ENCODE data around the gene EHD3.
"Not testable (repeated sequence)": the region's sequence is repeated elsewhere in the genome, so short reads cannot be mapped to it uniquely, and the experiment has no call there.

EHD3 gene

DNA sequence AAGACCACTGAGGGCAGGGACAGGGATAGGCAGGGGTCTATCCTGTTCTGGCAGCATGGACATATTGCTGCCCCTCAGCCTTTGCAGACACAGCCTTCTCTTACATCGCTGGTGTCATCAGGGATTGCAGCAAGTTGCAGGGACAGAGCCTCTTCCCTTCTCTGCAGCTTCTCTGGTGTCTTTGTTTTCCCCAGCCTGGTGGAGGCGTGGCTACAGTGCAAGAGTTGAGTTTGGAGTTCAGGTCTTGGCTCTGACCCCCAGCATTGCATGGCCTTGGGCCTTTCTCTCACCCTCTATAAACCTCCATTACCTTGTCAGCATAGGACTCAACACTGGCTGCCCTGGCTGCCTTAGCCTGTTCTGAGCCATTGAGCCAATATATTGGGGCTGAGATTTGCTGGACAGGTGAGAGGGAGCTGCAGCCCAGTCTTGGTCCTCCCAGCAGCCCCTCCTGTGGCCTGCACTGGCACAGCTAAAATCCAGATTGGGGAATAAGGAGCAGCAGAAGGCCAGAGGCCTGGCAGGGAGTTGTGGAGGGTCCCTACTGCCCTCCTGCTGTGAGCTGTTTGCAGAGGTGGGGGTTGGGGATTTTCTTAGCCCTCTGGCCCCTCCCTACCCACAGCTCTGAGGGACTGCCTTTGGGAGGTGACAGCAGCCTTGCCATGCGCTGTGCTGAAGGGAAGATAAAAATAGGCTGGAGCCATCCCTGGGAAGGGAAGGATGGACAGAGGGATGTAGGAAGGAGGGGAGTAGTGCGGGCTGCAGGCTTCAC is 22.8 kb downstream of the EHD3 start:
- no peak for DNase-seq

DNA sequence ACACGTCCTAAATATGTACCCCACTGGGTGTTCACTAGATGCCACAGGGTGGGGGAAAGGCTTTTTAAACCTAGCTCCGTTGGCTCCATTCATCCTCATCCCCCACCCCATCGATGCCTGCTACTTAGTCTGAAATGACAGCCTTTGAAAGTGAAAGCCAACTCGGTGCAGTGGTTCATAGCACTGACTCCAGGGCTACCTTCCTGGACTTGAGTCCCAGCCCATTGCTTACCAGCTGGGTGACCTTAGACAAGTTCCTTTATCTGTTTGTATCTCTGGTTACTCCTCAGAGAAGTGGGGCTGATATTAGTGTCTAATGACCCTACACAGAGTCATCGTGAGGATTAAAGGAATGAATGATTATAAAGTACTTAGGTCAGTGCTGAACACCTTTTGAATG is 24.4 kb downstream of the EHD3 start:
- no peak for DNase-seq

DNA sequence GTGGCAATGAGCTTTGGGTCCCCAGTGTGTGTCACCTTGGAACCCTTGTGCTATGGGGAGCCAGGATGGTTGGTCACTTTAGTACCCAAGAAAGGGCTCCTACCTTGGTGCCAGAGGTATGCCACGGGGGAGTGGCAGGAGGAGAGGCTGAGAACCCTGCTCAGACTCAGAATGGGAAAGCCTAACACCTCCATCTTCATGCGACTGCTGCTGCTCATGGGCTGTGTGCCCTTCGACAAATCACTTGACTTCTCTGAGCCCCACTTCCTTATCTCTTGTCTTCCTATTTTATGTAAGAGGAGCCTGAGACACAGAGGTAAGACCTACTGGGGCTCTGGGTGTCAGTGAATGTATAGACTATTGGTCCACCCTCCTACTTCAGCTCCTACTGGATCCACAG is 25.1 kb downstream of the EHD3 start:
- no peak for DNase-seq

DNA sequence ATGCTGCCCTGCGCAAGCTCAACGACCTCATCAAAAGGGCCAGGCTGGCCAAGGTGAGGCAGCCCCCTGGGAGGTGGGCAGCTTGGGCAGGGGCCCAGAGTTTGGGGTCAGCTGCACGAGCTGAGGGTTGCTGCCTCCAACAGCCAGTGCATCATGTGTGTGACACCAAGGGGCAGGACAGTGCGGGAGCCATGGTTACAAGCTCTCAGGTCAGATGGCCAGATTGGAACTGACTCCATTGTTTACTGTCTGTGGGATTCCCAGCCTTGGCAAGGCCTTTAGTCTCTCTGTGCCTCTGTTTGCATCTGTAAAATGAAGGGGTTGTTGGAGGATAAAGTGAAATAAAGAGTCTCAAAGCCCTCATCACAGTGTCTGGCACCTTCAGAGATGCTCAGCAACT is 26.9 kb downstream of the EHD3 start:
- no peak for DNase-seq

GRCh38 chr2:31263636-31264190 is 29.8 kb downstream of the EHD3 start:
- DNase-seq, result no peak

- DNase-seq, result no peak
These were observed 31.3 kb downstream of the EHD3 start for GRCh38 chr2:31265234-31265633.

DNA sequence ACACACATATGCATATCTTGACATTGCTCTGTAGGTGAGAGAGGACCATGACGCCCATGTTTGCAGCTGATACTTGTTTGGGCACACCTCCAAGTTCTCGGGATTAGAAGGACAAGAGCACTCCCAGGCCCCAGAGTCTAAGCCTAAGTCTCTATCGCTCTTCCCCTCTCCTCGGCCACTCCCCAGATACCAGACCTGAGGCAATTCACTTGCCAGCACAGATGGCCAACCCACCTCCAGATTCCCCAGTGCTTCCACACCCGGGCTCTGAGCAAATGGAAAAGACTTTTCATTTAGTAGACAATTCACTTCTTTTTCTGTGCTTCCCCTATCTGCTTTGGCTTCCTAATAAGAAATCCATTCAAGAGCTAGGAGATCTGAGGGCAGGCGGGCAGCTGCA is 32.9 kb downstream of the EHD3 start:
- no peak for DNase-seq

- DNase-seq, result no peak
These were observed 33.6 kb downstream of the EHD3 start for GRCh38 chr2:31267437-31268120.

GRCh38 chr2:31268344-31268743 is 34.4 kb downstream of the EHD3 start:
- DNase-seq, result no peak

- DNase-seq, result no peak
These were observed 35.1 kb downstream of the EHD3 start for GRCh38 chr2:31269087-31269486.

DNA sequence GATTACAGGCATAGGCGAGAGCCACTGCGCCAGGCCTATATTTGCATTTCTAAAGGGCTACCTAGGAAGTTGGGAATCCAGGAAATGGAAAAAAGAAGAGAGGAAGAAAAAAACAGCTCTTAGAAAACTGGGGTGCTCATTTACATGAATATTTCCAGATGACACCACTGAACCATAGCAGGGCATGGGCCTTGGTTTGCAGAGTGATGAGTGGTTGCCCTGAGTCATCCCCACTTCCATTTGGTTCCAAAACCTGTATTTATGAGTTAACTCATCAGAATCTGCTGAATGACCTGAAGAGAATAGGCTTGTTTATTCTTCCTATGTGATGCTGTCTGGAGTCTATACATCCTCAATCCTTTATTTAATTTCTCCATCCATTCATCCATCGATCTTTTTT is 36.2 kb downstream of the EHD3 start:
- no peak for DNase-seq

- DNase-seq, result no peak
These were observed 36.9 kb downstream of the EHD3 start for GRCh38 chr2:31270822-31271231.

DNA sequence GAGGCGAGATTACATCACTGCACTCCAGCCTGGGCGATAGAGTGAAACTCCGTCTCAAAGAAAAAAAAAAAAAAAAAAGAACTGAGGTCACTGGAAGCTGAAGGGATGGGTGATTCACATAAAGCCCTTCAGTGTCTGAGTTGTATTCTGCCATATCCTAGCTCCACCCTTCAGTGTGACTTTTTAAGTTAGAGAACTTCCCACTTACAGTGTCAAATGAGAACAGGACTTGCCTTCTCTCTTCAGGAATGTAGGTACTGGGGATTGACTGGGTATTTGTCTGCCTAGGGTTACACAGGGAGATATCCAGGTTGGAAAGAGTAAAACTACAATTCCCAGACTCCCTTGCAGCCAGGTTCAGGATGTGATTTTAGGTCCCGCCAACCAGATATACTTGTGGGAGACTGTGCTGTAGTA is 37.9 kb downstream of the EHD3 start:
- DNase-seq, result no peak

DNA sequence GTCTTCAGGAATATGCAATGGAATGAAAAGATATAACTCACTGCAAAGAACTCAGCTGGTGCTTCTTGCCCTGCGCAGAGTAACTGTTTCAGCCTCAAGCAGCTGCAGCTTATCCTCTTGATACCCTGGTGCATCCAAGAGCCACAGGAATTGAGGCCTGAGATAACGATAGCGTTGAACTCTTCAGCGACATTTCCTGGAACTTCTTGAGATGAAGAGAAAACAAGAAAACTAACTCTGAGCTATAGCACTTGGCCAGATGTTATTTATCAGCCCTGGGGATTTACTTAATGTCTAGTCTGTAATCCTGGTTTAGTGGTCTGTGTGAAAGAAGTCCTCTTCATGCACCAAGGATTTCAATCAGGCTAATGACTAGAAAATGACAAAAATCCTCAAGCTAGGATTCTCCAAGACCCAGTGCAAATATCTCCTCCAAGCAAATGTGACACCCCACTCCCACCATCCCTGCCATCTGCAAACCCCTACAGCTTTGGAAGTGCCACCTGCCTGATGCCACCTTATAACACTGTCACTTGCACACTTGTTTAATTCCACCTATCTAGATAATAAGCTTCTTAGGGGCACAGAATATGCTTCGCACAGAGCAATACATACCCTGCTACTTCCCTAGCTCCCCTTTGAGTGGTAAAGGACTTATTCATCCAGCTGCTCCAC is 40.6 kb downstream of the EHD3 start:
- DNase-seq, result no peak

GRCh38 chr2:31275976-31276375 is 42.0 kb downstream of the EHD3 start:
- DNase-seq, result no peak

GRCh38 chr2:31277621-31278020 is 43.7 kb downstream of the EHD3 start:
- no peak for DNase-seq

DNA sequence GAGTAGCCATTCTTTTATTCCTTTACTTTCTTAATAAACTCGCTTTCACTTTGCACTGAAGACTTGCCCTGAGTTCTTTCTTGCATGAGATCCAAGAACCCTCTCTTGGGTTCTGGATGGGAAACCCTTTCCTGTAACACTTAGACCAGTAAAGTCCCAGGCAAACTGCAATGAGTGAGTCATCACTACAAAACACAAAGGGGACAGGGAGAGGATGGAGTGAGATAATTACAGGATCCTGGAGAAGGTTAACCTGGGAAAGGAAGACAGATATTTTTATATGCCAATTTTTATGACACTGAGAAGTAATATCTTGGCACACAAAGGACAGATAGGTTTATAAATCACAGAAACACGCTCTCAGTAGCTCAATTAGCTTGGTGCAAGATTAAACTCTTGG is 48.7 kb downstream of the EHD3 start:
- no peak for DNase-seq

- not testable (repeated sequence) for DNase-seq
These were observed 49.4 kb downstream of the EHD3 start for GRCh38 chr2:31283193-31283919.

DNA sequence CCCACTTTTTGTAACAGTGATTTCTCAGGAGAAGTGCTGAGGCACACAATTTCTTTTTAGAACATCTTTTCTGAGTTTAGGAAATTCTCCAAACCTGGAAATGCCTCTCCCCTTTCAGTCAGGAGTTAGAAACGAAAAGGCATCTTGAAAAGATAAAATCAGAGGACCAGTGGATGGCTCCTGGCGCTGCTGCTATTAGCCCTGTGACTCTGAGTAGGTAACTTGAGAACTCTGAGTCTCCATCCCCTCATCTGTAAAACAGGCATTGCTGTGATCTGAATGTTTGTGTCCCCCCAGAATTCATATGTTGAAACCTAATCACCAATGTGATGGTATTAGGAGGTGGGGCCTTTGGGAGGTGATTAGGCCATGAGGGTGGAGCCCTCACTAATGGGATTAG is 50.2 kb downstream of the EHD3 start:
- DNase-seq, result no peak

DNA sequence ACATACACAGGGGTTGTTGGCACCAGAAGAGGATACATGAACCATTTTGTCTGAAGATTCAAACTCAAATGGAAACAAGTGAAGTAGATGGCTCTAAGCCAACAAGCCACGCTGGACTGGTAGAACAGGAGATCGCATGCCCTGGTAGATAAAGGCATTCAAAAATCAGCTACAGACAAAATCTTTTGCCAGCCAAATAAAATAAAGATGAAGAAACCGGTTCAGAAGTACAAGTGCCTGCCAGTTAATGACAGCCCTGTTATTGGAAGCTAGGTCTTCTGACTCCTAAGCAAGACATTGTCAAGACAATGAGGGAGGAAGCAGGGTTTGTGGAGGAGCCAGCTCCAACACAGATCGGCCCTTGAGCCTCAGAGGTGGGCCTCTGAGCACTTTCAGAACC is 52.3 kb downstream of the EHD3 start:
- no peak for DNase-seq

GRCh38 chr2:31286961-31287550 is 53.1 kb downstream of the EHD3 start:
- DNase-seq, result no peak

DNA sequence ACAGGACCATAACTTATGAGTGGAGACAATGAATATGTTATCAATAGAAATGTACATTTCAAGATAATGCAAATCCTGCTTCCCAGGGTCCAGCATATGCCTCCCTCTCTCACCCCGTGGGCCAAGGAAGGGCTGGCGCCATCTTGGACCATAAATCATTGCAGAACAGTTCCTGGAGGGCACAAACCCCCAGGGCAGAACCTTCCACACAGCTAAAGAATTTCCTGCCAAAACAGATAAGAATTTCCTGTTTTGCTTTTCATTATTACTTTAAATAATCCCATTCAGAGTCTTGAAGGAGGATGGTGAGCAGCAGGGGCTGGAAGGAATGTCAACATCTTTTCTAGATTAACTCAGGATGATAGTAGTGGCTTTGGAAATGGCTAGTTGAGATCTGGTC is 53.7 kb downstream of the EHD3 start:
- no peak for DNase-seq

- DNase-seq, result no peak
These were observed 60.2 kb downstream of the EHD3 start for GRCh38 chr2:31294196-31294595.
